GM12878 (cell line): Measurements from ENCODE around the gene MPC1L. TPM values are rescaled to one million over a fixed set of nuclear protein-coding genes. Genes with fewer than 3 reads are reported as not detected.
A peak's percentile ranks its signal among the peaks of the same experiment; 100 is the strongest.

Experiments used
- ASH2L ChIP-seq: fragments of 300-600, 200-600 bp; sonication (generic); IDR thresholded peaks from 2 replicates; pipeline ENCODE4 v1.6.1; 2017; ENCODE audit warnings: low read depth, mild to moderate bottlenecking, borderline replicate concordance
- BHLHE40 ChIP-seq, 2 experiments: fragments of 450-650 bp in 1 of 2; IDR thresholded peaks; 2 replicates each; pipeline ENCODE4 v1.6.1; 2011 to 2017; ENCODE audit warnings: low read depth in 2 of 2, borderline replicate concordance in 1 of 2, improper control_type of control experiment in 1 of 2, low read length in 1 of 2, mild to moderate bottlenecking in 1 of 2
- CBFB ChIP-seq: IDR thresholded peaks from 2 replicates; pipeline ENCODE4 v1.6.1; 2016; ENCODE audit warnings: antibody characterized with exemption, low read depth
- CBX3 ChIP-seq: fragments of 200-600 bp; sonication (generic); IDR thresholded peaks from 2 replicates; pipeline ENCODE4 v1.6.1; 2016; ENCODE audit warnings: low read depth, borderline replicate concordance
- ELK1 ChIP-seq: IDR thresholded peaks from 2 replicates; pipeline ENCODE4 v1.6.1; 2012; ENCODE audit warnings: low read depth, low read length, improper control_type of control experiment
- ETV6 ChIP-seq, 2 experiments: fragments of 450-650 bp in 1 of 2; IDR thresholded peaks in 1 of 2; conservative IDR thresholded peaks in 1 of 2; 2 replicates each; pipeline ENCODE4 v1.6.1; 2014; ENCODE audit warnings: antibody characterized with exemption in 1 of 2, borderline replicate concordance in 1 of 2, low read depth in 1 of 2, mild to moderate bottlenecking in 1 of 2, moderate library complexity in 1 of 2
- HSF1 ChIP-seq: fragments of 150-350 bp; IDR thresholded peaks from 2 replicates; pipeline ENCODE4 v1.6.1; 2014; ENCODE audit warnings: mild to moderate bottlenecking, low read depth, low read length
- IRF4 ChIP-seq: IDR thresholded peaks from 2 replicates; pipeline ENCODE4 v1.6.1; 2011; ENCODE audit warnings: low read depth, low read length
- MEF2B ChIP-seq: fragments of 450-650 bp; IDR thresholded peaks from 2 replicates; pipeline ENCODE4 v1.6.1; 2018; ENCODE audit warnings: mild to moderate bottlenecking, moderate library complexity; ENCODE audit not compliant: partially characterized antibody, poor library complexity, severe bottlenecking
- PAX5 ChIP-seq: IDR thresholded peaks from 2 replicates; pipeline ENCODE4 v1.6.1; 2011; ENCODE audit warnings: low read depth, low read length, borderline replicate concordance
- PAX8 ChIP-seq: fragments of 450-650 bp; IDR thresholded peaks from 2 replicates; pipeline ENCODE4 v1.6.1; 2017; ENCODE audit warnings: mild to moderate bottlenecking, moderate library complexity
- POLR2AphosphoS5 ChIP-seq: IDR thresholded peaks from 2 replicates; pipeline ENCODE4 v1.6.1; 2011; ENCODE audit warnings: mild to moderate bottlenecking, low read length, inconsistent platforms
- RAD51 ChIP-seq: fragments of 450-650 bp; IDR thresholded peaks from 2 replicates; pipeline ENCODE4 v1.6.1; 2016; ENCODE audit warnings: moderate library complexity, mild to moderate bottlenecking, inconsistent platforms
- RCOR1 ChIP-seq: conservative IDR thresholded peaks from 2 replicates; pipeline ENCODE4 v1.6.1; 2012; ENCODE audit warnings: low read depth, low read length, improper control_type of control experiment
- SIX5 ChIP-seq: IDR thresholded peaks from 2 replicates; pipeline ENCODE4 v1.6.1; 2011; ENCODE audit warnings: mild to moderate bottlenecking, low read depth, low read length, moderate library complexity; ENCODE audit not compliant: severe bottlenecking
- TARDBP ChIP-seq: IDR thresholded peaks from 2 replicates; pipeline ENCODE4 v1.6.1; 2016; ENCODE audit warnings: borderline replicate concordance
- ZNF217 ChIP-seq: fragments of 450-650 bp; IDR thresholded peaks from 2 replicates; pipeline ENCODE4 v1.6.1; 2017; ENCODE audit warnings: antibody characterized with exemption, mild to moderate bottlenecking
- ZNF622 ChIP-seq: fragments of 450-650 bp; IDR thresholded peaks from 2 replicates; pipeline ENCODE4 v1.6.1; 2017; ENCODE audit warnings: mild to moderate bottlenecking, inconsistent platforms
- ZNF687 ChIP-seq: fragments of 450-650 bp; IDR thresholded peaks from 2 replicates; pipeline ENCODE4 v1.6.1; 2017; ENCODE audit warnings: mild to moderate bottlenecking, moderate library complexity
- polyA plus RNA-seq, 11 experiments: library from polyadenylated mRNA; depleted of rRNA in 4 of 11; unstranded in 6 of 11; stranded (reverse) in 5 of 11; fragments of >200 nt; fragmentation: Nextera tagmentation in 4 of 11; fragmentation: Illumina TruSeq in 1 of 11; extraction: Ambion mirVana in 4 of 11; extraction: Trizol in 1 of 11; gene quantifications; 1 replicate in 1 of 11; 2 replicates in 10 of 11; pipeline versions ENCODE4 v1.2.1 to v1.2.3, GENCODE V29; 2011 to 2016; ENCODE audit warnings: inconsistent platforms in 2 of 11, missing spikeins in 2 of 11, low read depth in 1 of 11
- total RNA-seq, 4 experiments: library from RNA; depleted of rRNA in 3 of 4; stranded (reverse); fragments of >200 nt in 3 of 4; fragmentation: Illumina TruSeq in 1 of 4; extraction: Trizol in 1 of 4; gene quantifications; 2 replicates each; pipeline versions ENCODE4 v1.2.1 to v1.2.3, GENCODE V29; 2013 to 2021
- TF ChIP-seq, protein P1 (sequence below): fragments of 450-650 bp; IDR thresholded peaks from 2 replicates; pipeline ENCODE4 v1.6.1; 2017; ENCODE audit warnings: mild to moderate bottlenecking
- TF ChIP-seq, protein P2 (sequence below): IDR thresholded peaks from 2 replicates; pipeline ENCODE4 v1.6.1; 2011; ENCODE audit warnings: low read depth, low read length, improper control_type of control experiment, borderline replicate concordance

The MPC1L gene
- total and polyA plus RNA-seq, 10 of the 15 experiments (the other 5 are each of a cell fraction or from before 2014, with no cell fraction given), result not detected

GRCh38 chrX:40644821-40645358, 21.7 kb downstream of the MPC1L start (continued):
- TF ChIP-seq HSF1 (no peak), BHLHE40 (IDR thresholded peaks at IDR 0.05; ENCODE audit: borderline replicate concordance in 1 of 2, low read depth in 2 of 2, low read length in 1 of 2) (peak in 1 of 2 experiments; percentile 25; a peak in 1 of 4 replicates), PAX8 (no peak), CBX3 (no peak), RCOR1 (no peak), ASH2L (no peak), SIX5 (no peak), ZNF622 (no peak), MEF2B (peak; percentile 77), PAX5 (no peak), TARDBP (no peak), ZNF217 (no peak), POLR2AphosphoS5 (0 out of 2 replicates have a peak, but pooled peaks have one; percentile 38), CBFB (no peak), ETV6 (conservative IDR thresholded peaks at IDR 0.05 in 1 of 2, IDR thresholded peaks at IDR 0.05 in 1 of 2; ENCODE audit: borderline replicate concordance in 1 of 2, low read depth in 1 of 2) (no peak; a peak in 1 of 4 replicates), ELK1 (no peak), IRF4 (peak; percentile 31; the same call in 1 of the 2 replicates), RAD51 (no peak), ZNF687 (peak; percentile 24; the same call in 1 of the 2 replicates)
- TF ChIP-seq, protein P1, sequence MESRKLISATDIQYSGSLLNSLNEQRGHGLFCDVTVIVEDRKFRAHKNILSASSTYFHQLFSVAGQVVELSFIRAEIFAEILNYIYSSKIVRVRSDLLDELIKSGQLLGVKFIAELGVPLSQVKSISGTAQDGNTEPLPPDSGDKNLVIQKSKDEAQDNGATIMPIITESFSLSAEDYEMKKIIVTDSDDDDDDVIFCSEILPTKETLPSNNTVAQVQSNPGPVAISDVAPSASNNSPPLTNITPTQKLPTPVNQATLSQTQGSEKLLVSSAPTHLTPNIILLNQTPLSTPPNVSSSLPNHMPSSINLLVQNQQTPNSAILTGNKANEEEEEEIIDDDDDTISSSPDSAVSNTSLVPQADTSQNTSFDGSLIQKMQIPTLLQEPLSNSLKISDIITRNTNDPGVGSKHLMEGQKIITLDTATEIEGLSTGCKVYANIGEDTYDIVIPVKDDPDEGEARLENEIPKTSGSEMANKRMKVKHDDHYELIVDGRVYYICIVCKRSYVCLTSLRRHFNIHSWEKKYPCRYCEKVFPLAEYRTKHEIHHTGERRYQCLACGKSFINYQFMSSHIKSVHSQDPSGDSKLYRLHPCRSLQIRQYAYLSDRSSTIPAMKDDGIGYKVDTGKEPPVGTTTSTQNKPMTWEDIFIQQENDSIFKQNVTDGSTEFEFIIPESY, result no peak
- TF ChIP-seq, protein P2, sequence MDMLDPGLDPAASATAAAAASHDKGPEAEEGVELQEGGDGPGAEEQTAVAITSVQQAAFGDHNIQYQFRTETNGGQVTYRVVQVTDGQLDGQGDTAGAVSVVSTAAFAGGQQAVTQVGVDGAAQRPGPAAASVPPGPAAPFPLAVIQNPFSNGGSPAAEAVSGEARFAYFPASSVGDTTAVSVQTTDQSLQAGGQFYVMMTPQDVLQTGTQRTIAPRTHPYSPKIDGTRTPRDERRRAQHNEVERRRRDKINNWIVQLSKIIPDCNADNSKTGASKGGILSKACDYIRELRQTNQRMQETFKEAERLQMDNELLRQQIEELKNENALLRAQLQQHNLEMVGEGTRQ, result no peak
